Smooth muscle cell (in vitro differentiated cells): Measurements from ENCODE around the gene DNMT1. TPM values are rescaled to one million over a fixed set of nuclear protein-coding genes. Genes with fewer than 3 reads are reported as not detected.

ENCODE experiments used
- DNase-seq: peaks from one replicate; lab custom pipeline; 2025; ENCODE audit not compliant: unreplicated experiment; lab: John Stamatoyannopoulos, UW
- H2AFZ ChIP-seq: fragments of 200-600 bp; sonication (generic); 2 replicates; pipeline ENCODE4 v1.6.0; 2016; ENCODE audit warnings: antibody characterized with exemption, low read depth, mild to moderate bottlenecking
- H3F3A ChIP-seq: fragments of 200-600 bp; sonication (generic); 2 replicates; pipeline ENCODE4 v1.6.0; 2017; ENCODE audit warnings: antibody characterized with exemption, low read depth
- H3K27ac ChIP-seq: fragments of 200-600 bp; sonication (generic); 2 replicates; pipeline ENCODE4 v1.5.1; 2016; ENCODE audit warnings: low read depth, mild to moderate bottlenecking
- H3K27me3 ChIP-seq: fragments of 200-600 bp; sonication (generic); 2 replicates; pipeline ENCODE4 v1.6.1; 2016; ENCODE audit warnings: low read depth, mild to moderate bottlenecking
- H3K36me3 ChIP-seq: fragments of 200-600 bp; sonication (generic); 2 replicates; pipeline ENCODE4 v1.5.1; 2016; ENCODE audit warnings: low read depth
- H3K4me1 ChIP-seq: fragments of 200-600 bp; sonication (generic); 2 replicates; pipeline ENCODE4 v1.5.1; 2016; ENCODE audit warnings: low read depth
- H3K4me2 ChIP-seq: fragments of 200-600 bp; sonication (generic); 2 replicates; pipeline ENCODE4 v1.6.0; 2016; ENCODE audit warnings: mild to moderate bottlenecking
- H3K4me3 ChIP-seq: fragments of 200-600 bp; sonication (generic); 2 replicates; pipeline ENCODE4 v1.5.1; 2016; ENCODE audit warnings: mild to moderate bottlenecking
- H3K79me2 ChIP-seq: fragments of 200-600 bp; sonication (generic); 2 replicates; pipeline ENCODE4 v1.6.0; 2016; ENCODE audit warnings: low read depth, mild to moderate bottlenecking
- H3K9ac ChIP-seq: fragments of 200-600 bp; sonication (generic); 2 replicates; pipeline ENCODE4 v1.6.0; 2016; ENCODE audit warnings: low read depth
- H3K9me3 ChIP-seq: fragments of 200-600 bp; sonication (generic); replicated peaks from 2 replicates; pipeline ENCODE4 v1.5.1; 2016; ENCODE audit warnings: low read depth
- H4K20me1 ChIP-seq: fragments of 200-600 bp; sonication (generic); 2 replicates; pipeline ENCODE4 v1.6.0; 2016; ENCODE audit warnings: low read depth
- CTCF ChIP-seq: fragments of 200-600 bp; sonication (generic); IDR thresholded peaks from 2 replicates; pipeline ENCODE4 v1.5.1; 2017; ENCODE audit warnings: borderline replicate concordance, mild to moderate bottlenecking, antibody characterized with exemption; ENCODE audit not compliant: insufficient read depth, poor library complexity, severe bottlenecking
- WGBS: methylation state at CpG from one replicate; pipeline ENCODE4 v1.1.7; 2016; ENCODE audit warnings: low lambda C conversion rate; 5-methylcytosine and 5-hydroxymethylcytosine counted together
- polyA plus RNA-seq: library from polyadenylated mRNA; unstranded; fragments of >200 nt; fragmentation: Nextera tagmentation; extraction: Ambion mirVana; gene quantifications from 2 replicates; pipeline ENCODE4 v1.2.1, GENCODE V29; 2016
- total RNA-seq: library from RNA; depleted of rRNA; stranded (reverse); fragments of >200 nt; gene quantifications from 2 replicates; pipeline ENCODE4 v1.2.3, GENCODE V29; 2014

The DNMT1 gene
- total and polyA plus RNA-seq, 2 experiments from 2014 or later: 39.5 to 56.7 TPM

- Histone ChIP-seq H3K9me3 (no peaks in the 10 kb centered on the region), H3K4me1 (no peaks in the 10 kb centered on the region), H3K79me2 (no peaks in the 10 kb centered on the region), H3K27ac (no peak overlapping the region), H3K4me3 (no peak overlapping the region), H3K27me3 (no peaks in the 10 kb centered on the region), H3K9ac (no peak overlapping the region), H3F3A (no peaks in the 10 kb centered on the region), H2AFZ (no peak overlapping the region), H3K4me2 (no peak overlapping the region), H3K36me3 (peaks cover 5% of the 10 kb centered on the region), H4K20me1 (no peaks in the 10 kb centered on the region)
- no peak for DNase-seq
- WGBS: 95% methylated on average over 9 of the region's 9 CpGs
- no peak for TF ChIP-seq CTCF
Measured at GRCh38 chr19:10134040-10134439, 60.7 kb downstream of the DNMT1 start.

- Histone ChIP-seq H3K27ac (no peak overlapping the region), H3F3A (no peaks in the 10 kb centered on the region), H3K9me3 (no peaks in the 10 kb centered on the region), H4K20me1 (no peaks in the 10 kb centered on the region), H3K4me3 (no peak overlapping the region), H2AFZ (no peak overlapping the region), H3K36me3 (peaks cover 5% of the 10 kb centered on the region), H3K9ac (no peak overlapping the region), H3K4me2 (no peak overlapping the region), H3K79me2 (no peaks in the 10 kb centered on the region), H3K4me1 (no peaks in the 10 kb centered on the region), H3K27me3 (no peaks in the 10 kb centered on the region)
- no peak for TF ChIP-seq CTCF
- WGBS: 96% methylated on average over 11 of the region's 11 CpGs
- DNase-seq: no peak
Measured at GRCh38 chr19:10133596-10133995, 61.2 kb downstream of the DNMT1 start.

GRCh38 chr19:10132905-10133304 lies 61.8 kb downstream of the DNMT1 start:
- no peaks in the 10 kb centered on the region for H3K4me1 ChIP-seq
- no peaks in the 10 kb centered on the region for H3F3A ChIP-seq
- H3K4me3 ChIP-seq: no peak overlapping the region
- no peak overlapping the region for H3K9ac ChIP-seq
- H3K27me3 ChIP-seq: no peaks in the 10 kb centered on the region
- H3K36me3 ChIP-seq: peaks cover 5% of the 10 kb centered on the region
- no peaks in the 10 kb centered on the region for H3K9me3 ChIP-seq
- WGBS: 94% methylated on average over 7 of the region's 7 CpGs
- no peaks in the 10 kb centered on the region for H3K79me2 ChIP-seq
- no peak for TF ChIP-seq CTCF
- H2AFZ ChIP-seq: no peak overlapping the region
- no peak overlapping the region for H3K4me2 ChIP-seq
- no peaks in the 10 kb centered on the region for H4K20me1 ChIP-seq
- DNase-seq: no peak
- no peak overlapping the region for H3K27ac ChIP-seq

GRCh38 chr19:10126213-10126639 lies 68.5 kb downstream of the DNMT1 start:
- Histone ChIP-seq H3K36me3 (no peaks in the 10 kb centered on the region), H3K4me1 (no peaks in the 10 kb centered on the region), H3K9ac (no peak overlapping the region), H2AFZ (no peak overlapping the region), H3K9me3 (no peaks in the 10 kb centered on the region), H3K27ac (no peak overlapping the region), H4K20me1 (no peaks in the 10 kb centered on the region), H3K79me2 (no peaks in the 10 kb centered on the region), H3K4me2 (no peak overlapping the region), H3K27me3 (no peaks in the 10 kb centered on the region), H3F3A (no peaks in the 10 kb centered on the region), H3K4me3 (no peak overlapping the region)
- no peak for DNase-seq
- 98% methylated on average over 4 of the region's 4 CpGs for WGBS
- no peak for TF ChIP-seq CTCF
